Measurements from ENCODE around the gene TCOF1.

- TF ChIP-seq CTCF (IDR thresholded peaks at IDR 0.05; ENCODE audit: borderline replicate concordance, extremely low read depth, low read length, poor library complexity, severe bottlenecking), result no peak
- no peak for TF ChIP-seq EZH2 (IDR thresholded peaks at IDR 0.05; ENCODE audit: borderline replicate concordance, low read depth, low read length, severe bottlenecking)
These were observed 1.7 kb upstream of the TCOF1 start for GRCh38 chr5:150355791-150356190.

All from DND-41 (cell line).